GM21390 (cell line): ENCODE data around the gene FKBP5.
"Not testable (repeated sequence)": the region's sequence is repeated elsewhere in the genome, so short reads cannot be mapped to it uniquely, and the experiment has no call there.

ENCODE experiments used
- ATAC-seq: cut with Tn5 transposase; IDR thresholded peaks from one replicate; pipeline ENCODE4 v1.9.1; 2021; ENCODE audit not compliant: unreplicated experiment

The FKBP5 gene

DNA sequence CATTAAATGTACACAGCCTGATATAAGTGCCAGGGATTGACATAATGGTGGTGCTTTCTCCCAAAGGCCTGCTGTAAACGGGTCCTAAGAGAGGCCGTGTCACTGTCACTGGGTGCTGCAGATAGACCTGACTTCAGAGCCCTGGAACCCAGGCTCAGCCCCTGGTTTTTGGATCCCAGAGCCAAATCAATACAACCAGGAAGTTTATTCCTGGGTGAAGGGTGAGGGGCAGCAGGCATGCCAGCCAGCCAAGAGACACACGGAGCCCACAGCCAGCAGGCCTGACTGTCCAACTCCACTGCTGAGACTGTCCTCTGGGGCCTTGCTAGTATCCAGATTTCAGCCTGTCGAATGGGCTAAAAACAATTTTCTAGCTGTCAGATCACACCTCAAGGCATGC is 35.3 kb upstream of the FKBP5 start:
- ATAC-seq = no peak

DNA sequence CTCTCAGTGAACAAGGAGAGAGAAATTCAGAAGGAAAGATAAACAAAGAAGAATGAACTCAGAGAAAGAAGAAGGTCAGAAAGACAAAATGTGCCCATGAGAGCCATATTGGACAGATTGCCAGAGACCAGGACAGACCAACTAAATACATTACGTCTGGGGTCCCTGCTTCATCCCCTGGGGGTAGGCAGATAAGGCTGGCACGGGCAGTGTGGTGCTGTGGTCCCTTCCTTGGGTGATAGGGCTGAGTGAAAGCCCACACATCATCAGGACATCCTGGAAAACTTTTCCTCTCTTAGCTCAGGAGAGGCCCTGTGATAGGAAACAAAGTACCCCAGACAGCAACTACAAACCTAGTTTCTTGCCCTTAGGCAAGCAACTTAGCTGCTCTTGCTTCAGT is 34.9 kb upstream of the FKBP5 start:
- ATAC-seq = no peak

DNA sequence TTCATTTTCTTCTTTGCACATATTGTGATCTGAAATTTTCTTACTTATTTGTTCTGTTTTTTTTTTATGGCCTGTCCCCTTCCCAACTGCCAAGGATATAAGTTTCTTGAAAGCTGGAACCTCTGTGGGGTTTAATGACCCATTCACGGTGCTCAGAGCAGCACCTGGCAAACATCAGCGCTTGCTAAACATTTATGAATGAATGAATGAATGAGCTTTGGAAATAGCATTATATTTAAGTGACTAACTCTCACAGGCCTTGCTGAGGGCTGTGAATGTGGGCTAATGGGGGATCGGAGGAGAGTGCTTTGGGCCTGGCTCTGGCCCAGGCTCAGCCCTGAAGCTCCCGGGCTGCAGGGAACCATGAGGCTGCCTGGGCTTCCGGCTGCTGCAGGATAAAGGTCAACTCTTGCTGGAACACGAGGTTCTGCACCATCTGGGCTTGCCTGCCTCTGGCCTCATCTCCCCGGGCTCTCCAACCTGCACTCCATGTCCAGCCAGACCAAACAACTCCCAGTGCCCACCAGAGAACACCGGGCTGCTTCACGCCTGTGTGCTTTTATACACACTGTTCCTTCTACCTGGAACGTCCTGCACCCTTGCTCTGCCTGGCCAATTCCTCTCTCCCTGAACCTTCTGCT is 33.5 kb upstream of the FKBP5 start:
- no peak for ATAC-seq

GRCh38 chr6:35719830-35720733 is 31.4 kb upstream of the FKBP5 start:
- peak; percentile 51 for ATAC-seq

DNA sequence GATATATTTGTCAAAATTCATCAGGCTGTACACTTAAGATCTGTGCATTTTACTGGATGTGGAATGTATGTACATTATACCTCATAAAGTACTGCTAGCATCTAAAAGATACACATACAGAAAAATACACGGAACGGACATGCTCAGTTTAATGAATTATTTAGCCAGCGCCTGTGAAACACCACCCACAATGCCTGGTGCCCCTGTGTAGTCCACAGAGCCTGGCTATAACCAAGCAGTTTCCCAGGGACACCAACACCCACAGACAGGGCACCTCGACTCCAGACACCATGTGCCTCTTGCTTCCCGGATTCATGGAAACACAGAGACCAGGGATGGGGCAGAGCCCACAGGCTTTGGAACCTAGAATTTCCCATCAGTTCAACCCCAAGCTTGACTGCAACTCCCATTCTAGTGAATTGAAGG is 30.7 kb upstream of the FKBP5 start:
- ATAC-seq = no peak

DNA sequence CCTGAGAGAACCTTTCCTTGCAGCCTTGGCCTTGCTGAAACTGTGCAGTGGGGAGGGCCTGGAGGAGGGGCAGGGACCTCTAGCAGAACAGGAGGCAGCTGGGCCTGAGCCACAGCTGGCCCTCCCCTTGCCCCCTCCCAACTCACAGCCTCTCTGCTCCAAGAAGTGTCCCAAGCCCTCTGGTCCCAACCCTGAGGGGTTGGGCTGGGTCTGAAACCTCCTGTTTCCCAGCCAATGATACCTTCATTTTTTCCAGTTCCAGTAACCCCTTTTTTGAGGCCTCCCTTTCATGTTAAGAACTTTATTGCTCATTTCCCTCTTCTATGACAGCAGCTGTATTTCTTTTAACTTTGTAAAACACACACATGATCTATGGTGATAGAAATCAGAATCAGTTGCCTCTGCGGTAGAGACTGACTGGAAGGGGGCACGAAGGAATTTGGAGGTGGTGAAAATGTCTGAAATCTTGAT is 30.2 kb upstream of the FKBP5 start:
- no peak for ATAC-seq

- no peak for ATAC-seq
Observed at GRCh38 chr6:35718375-35718736, 29.6 kb upstream of the FKBP5 start.

DNA sequence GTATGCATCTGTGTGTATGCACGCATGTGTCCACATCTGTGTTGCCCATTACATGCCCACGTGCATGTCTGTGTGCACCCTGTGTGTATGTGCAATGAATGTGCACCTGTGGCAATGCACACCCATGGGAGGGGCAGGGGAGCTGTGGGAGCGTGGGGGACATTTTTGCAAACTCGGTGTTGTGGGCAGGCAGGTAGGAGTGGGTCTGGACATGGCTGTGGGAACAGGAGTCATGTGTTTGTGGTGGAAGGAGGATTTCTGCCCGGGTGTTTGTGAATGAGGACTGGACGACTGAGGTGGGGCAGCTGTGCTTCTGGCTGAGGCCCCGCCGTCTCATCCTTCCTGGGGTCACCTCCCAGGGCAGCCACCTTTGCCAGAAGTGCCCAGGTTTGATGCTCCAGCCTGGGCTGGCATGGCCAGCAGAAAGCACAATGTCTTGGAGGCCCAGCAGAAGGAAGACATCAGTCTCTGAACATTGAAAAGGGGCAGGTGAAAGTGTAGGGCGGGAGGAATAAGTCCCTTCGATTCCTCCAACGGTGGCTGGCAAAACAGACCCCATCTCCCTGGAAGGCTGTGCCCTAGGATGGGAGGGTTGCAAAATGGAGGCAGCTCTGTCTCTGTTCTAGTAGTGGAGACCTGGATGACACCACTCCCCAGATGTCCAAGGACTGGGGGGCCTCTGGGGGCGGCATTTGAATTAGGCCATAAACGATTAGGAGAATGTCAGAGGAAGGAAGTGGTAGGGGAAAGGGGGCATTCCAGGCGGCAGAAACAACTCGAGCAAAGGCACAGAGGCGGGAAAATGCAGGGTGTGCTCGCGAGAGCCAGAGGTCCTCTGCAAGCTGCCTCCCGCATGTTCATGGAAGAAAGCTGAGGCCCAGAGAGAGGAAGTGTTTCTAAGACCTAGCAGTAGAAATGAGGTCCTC is 29.0 kb upstream of the FKBP5 start:
- ATAC-seq = no peak

GRCh38 chr6:35716798-35717197 is 28.1 kb upstream of the FKBP5 start:
- ATAC-seq = no peak

GRCh38 chr6:35713006-35713767 is 24.5 kb upstream of the FKBP5 start:
- ATAC-seq = no peak

- no peak for ATAC-seq
Observed at GRCh38 chr6:35711731-35712130, 23.0 kb upstream of the FKBP5 start.

DNA sequence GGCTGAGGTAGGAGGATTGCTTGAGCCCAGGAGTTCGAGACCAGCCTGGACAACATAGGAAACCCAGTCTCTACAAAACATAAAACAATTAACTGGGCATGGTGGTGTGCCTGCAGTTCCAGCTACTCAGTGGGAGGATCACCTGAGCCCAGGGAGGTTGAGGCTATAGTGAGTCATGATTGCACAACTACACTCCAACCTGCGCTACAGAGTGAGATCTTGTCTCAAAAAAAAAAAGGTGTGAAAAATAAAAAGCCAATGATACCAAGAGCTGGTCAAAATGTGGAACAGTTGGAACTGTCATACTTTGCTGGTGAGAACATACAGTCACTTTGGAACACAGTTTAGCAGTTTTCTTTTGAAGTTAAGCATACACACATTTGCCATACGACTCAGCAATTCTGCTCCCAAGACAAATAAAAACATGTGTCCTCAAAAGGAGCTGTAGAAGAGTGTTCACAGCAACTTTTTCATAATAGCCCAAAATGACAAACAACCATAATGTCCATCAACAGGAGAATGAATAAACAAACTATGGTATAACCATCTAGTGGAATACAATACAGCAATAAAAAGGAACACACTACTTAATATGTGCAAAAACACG is 21.6 kb upstream of the FKBP5 start:
- no peak for ATAC-seq

GRCh38 chr6:35708585-35708984 is 19.9 kb upstream of the FKBP5 start:
- no peak for ATAC-seq

- no peak for ATAC-seq
Observed at GRCh38 chr6:35707714-35708407, 19.1 kb upstream of the FKBP5 start.

DNA sequence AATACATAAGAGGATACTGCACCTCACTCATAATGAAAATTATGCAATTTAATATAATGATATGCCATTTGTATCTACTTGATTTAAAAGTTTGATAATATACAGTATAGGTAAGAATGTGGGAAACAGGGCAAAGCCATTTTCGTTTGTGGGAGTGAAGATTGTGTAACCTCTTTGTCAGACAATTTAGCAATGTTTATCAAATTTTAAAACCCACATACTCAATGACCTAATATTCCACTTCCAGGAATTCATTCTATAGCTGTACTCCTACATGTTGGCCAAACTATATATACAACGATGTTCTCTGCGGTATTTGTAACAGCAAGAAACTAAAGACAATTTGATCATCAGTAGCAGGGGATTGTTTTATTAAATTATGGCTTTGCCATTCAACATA is 17.8 kb upstream of the FKBP5 start:
- ATAC-seq = no peak

DNA sequence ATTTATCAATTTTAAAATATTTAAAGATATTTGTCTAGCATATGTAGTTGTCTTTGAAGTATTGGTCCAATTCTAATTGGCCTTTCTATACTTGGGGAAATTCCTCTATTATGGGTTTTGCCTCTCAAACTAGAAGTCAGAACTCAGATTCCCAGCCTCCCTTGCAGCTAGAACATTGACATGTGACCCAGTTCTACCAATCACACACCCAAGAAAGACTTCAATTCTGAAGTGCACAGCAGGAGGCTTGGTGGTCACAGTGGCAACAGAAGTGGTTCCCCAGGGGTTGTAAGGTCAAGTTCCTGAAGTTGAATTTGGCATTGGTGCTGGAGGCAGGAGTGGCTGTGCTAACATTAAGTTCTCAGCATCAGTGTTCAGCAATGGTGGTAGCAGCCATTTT is 14.8 kb upstream of the FKBP5 start:
- ATAC-seq = no peak

- no peak for ATAC-seq
Observed at GRCh38 chr6:35698858-35699257, 10.1 kb upstream of the FKBP5 start.

DNA sequence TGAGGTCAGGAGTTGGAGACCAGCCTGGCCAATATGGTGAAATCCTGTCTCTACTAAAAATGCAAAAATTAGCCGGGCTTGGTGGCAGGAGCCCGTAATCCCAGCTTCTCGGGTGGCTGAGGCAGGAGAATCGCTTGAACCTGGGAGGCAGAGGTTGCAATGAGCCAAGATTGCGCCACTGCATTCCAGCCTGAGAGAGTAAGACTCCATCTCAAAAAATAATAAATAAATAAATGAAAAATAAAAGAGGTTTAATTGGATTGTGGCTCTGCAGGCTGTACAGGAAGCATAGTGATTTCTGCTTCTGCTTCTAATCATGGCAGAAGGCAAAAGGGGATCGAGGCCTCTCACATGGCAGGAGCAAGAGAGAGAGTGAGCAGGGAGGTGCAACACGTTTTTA is 9.7 kb upstream of the FKBP5 start:
- ATAC-seq = not testable (repeated sequence)

DNA sequence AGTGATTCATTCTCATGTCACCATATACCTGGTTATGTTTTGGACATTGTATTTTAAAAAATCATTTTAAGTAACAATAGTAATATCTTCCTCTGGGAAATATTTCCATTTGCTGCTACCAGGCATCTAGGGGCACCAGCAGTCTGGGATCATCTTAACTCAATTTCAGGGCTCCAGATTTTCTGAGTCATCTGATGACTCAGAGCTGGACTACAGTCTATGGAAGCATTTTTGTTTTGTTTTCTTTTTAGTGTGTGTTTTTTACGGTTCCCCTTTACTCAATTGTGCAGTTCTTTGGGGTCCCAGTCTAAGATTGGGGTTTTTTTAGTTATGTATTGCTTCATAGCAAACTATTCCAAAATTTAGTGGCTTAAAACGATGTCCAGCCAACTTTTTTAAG is 5.7 kb upstream of the FKBP5 start:
- no peak for ATAC-seq
